NCI-H345 treated with DMSO at 0.1 percent for 48 hours (cell line): ENCODE measurements around the gene PTPRU.
"Not testable (repeated sequence)": the region's sequence is repeated elsewhere in the genome, so short reads cannot be mapped to it uniquely, and the experiment has no call there.

Experiments
- DNase-seq: peaks from one replicate; lab custom pipeline; 2025; ENCODE audit not compliant: unreplicated experiment; lab: John Stamatoyannopoulos, UW

Gene PTPRU

DNA sequence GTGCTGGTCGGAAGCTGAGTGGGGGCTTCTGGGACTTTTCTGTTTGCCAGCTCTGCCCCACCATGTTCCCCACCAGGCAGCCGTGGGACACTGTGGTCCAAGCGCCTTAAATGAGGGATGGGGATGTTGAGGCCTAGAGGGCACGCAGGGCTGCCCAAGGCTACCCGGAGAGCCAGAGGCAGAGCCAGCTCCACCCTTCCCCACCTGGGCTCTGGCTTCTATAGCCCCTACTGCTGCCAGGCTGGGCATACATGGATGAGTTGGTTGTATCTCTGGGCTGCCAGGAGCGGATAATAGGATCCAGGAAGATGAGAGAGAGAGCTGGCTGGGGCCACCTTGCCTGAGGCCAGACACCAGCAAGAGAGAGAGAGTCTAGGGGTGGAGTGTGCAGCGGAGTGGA, 49.4 kb downstream of the PTPRU start:
- DNase-seq = no peak

DNA sequence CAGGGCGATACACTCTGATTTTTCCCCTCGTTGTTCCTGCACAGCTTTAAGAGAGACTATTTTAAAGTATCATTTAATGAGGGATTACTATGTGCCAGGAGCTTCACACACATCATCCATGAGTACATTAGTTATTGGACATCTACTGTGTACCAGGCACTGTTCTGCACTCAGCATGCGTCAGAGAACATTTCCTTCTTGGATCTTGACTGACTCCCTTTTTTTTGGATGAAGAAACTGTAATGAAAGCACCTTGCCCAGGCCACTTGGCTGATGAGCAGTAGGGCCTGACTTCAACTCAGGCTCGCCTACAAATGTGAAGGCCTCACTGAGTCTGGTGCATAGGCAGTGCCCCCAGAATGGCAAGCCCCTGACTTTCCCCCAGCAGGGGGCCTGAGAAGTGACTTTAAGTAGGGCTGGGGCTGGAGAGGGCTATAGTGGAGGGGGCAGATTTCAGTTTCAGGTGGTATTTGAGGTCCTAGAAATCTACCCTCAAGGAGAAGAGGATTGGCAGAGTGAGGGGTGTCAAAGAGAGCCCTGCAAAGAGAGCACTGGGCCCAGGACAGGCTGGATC, 50.0 kb downstream of the PTPRU start:
- DNase-seq = no peak

DNA sequence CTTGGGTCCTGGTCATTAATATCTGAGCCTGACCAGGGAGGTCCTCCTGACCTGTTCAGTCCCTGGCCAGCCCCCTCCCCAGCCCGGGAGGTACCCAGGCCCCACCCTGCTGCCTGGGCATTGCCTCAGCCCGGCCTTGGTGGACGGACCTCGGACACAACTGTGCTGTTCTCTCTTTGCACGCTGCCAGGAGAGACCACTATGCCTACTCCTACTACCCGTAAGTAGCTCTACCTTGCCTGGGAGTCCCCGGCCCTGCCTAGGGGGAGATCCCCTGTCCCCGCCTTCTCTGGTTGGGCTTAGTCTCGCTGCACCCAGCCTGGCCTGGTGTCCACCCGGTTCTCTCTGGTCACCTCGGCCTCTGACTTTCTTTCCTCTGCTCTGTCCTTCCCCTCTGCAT, 53.2 kb downstream of the PTPRU start:
- no peak for DNase-seq

GRCh38 chr1:29290414-29290985, 54.2 kb downstream of the PTPRU start:
- no peak for DNase-seq

DNA sequence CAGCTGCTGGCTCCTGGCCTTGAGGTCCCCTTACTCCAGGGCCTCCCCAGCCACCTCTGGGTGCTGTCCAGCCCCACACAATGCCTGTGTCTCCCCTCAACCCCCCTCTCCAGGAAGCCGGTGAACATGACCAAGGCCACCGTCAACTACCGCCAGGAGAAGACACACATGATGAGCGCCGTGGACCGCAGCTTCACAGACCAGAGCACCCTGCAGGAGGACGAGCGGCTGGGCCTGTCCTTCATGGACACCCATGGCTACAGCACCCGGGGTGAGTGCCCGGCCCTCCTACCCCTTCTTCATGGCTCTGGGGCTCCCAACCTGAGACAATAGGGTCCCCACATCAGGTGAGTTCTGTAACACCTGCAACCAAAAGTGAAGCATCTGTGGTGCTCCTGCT, 55.4 kb downstream of the PTPRU start:
- no peak for DNase-seq

GRCh38 chr1:29292344-29292743, 56.0 kb downstream of the PTPRU start:
- no peak for DNase-seq

DNA sequence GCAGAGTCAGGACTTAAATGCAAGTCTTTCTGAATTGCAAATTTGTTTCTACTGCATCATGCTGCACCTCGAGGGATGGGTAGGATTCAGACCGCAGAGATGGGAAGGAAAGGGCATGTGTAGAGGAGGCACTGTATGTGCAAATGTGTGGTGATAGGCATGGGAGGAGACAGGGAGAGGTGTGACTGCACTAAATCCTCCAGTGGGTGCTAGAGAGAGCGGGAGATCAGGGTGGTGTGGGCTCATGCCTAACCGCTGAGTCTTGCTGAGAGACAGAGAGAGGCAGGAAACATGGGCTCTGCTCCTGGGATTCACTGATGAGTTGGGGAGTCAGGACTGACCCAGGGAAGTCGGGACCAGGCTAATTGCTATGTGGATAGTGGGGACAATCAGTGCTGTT, 61.1 kb downstream of the PTPRU start:
- no peak for DNase-seq

DNA sequence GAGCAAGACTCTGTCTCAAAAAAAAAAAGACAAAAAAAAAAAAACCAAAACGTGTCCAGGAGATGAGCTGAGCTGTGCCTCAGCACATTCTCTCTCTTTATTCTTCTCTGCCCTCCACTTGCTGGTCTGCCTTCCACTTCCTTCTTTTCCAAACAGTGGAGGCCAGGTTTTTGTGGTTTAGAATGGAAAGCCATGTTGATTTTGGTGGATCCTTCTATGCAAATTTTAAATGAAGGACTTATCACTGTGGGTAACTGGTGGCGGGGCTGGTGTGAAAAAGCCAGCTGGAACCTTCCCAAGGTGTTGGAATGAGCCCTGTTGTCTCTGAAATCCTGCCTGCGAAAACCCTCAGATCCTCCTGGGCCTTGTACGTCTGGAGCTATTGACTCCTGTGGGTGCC, 61.9 kb downstream of the PTPRU start:
- DNase-seq = no peak

GRCh38 chr1:29299446-29299845, 63.1 kb downstream of the PTPRU start:
- DNase-seq = no peak

DNA sequence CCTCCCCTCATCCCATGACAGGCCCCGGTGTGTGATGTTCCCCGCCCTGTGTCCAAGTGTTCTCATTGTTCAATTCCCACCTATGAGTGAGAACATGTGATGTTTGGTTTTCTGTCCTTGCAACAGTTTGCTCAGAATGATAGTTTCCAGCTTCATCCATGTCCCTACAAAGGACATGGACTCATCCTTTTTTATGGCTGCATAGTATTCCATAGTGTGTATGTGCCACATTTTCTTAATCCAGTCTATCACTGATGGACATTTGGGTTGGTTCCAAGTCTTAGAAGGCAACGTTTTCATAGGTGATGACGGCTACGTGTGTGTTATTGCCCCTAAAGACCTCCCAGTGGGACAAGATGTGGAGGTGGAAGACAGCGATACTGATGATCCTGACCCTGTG, 65.4 kb downstream of the PTPRU start:
- not testable (repeated sequence) for DNase-seq

GRCh38 chr1:29303201-29304024, 67.1 kb downstream of the PTPRU start:
- DNase-seq = no peak

DNA sequence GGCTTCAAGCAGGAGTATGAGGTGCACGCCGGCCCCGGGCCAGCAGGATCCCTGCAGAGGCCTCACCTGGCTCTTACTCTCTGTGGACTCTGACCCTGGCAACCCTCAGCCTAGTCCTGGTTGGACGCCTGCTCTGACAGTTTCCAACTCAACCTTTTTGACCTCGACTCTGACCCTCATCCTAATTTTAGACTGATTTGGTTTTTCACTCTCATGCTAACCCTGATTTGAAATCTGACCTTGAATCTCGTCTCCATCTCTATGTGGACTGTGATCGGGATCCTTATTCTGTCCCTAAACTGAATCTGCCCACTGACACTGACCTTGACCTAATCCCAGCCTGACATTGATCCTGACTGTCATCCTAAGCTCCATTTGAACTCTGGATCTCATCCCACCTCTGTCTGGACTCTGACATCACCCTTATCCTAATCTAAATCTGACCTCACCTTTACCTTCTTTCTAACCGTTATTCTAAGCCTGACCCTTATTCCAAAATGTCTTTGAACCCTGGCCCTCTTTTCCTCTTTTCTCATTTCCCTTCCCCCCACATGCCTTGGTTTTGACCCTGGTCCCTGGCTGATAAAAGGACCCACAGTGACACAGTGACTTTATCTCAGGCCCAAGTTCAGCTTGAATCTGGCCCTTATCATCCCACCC, 67.8 kb downstream of the PTPRU start:
- no peak for DNase-seq

- no peak for DNase-seq
Observed at GRCh38 chr1:29305943-29306342, 69.6 kb downstream of the PTPRU start.

DNA sequence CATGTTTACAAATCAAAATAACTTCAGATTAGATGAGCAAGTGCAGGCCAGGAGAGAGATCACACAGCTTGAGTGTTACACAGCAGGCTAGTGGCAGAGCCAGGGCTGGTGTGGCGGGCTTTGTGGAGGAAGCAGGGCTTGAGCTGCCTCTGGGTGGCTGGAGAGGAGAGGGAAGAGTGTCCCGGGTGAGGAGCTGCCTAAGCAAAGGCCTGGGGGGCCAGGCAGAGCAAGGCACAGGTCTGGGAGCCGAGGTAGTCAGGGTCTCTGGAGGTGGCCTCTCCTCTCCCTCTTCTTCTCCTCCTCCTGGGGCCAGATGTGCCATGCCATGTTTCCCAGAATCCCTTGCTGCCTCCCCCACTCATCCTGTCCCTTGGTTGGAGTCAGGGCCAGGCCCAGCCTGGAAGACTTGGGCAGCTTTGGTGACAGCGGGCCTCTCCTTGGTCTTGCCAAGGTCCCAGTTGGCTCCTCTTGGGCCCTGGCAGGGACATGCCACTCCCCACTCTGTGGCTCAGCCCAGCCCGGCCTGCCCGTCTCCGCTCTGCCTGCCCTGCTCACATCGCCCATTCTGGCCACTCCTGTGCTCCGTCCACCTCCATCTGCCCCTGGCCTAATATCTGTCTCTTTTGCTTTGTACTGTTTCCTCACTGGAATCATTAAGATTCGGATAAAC, 70.3 kb downstream of the PTPRU start:
- DNase-seq = no peak

DNA sequence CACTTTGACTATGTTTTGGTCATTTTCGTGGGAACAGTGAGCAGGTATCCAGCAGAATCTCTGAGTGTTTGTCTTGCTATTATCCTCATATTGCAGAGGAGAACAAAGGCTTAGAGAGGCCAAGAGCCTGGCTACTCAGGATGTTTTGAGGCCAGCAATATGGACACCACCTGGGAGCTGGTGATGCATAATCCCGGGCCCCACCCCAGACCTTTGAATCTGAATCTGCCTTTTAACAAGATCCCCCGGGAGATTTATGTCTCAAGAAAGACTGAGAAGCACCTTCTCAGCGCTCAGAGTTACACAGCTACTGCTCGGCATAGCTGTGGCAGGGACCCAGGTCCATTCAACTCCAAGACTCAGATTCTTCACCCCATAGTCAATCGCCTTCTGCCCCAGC, 72.8 kb downstream of the PTPRU start:
- DNase-seq = no peak

DNA sequence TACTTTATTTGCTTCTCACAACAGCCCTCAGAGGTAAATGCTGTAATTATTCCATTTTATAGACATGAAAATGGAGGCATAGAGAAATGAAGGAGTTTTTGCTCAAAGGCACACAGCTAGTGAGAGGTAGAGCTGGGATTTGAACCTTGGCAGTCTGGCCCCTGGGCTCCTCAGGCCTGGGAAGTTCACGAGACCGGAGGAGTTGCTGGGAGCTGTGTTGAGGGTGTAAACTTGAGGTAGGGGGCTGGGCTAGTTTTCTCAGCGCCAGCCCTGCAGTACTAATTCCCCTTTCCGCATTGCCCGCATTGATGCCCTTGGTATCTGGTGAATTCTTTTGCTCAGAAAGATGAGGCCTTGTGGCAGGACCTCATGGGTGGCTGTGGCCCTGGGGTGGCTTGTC, 73.3 kb downstream of the PTPRU start:
- no peak for DNase-seq

- no peak for DNase-seq
Observed at GRCh38 chr1:29310616-29311180, 74.4 kb downstream of the PTPRU start.

- DNase-seq = no peak
Observed at GRCh38 chr1:29311352-29312030, 75.2 kb downstream of the PTPRU start.

GRCh38 chr1:29312469-29313461, 76.4 kb downstream of the PTPRU start:
- DNase-seq = no peak
